HG02884 (cell line): ENCODE results near the gene SLC39A9.
"Not testable (repeated sequence)": the region's sequence is repeated elsewhere in the genome, so short reads cannot be mapped to it uniquely, and the experiment has no call there.

Experiments used
- ATAC-seq: cut with Tn5 transposase; IDR thresholded peaks from one replicate; pipeline ENCODE4 v1.9.1; 2021; ENCODE audit warnings: mild to moderate bottlenecking, moderate library complexity; ENCODE audit not compliant: unreplicated experiment

SLC39A9 gene

DNA sequence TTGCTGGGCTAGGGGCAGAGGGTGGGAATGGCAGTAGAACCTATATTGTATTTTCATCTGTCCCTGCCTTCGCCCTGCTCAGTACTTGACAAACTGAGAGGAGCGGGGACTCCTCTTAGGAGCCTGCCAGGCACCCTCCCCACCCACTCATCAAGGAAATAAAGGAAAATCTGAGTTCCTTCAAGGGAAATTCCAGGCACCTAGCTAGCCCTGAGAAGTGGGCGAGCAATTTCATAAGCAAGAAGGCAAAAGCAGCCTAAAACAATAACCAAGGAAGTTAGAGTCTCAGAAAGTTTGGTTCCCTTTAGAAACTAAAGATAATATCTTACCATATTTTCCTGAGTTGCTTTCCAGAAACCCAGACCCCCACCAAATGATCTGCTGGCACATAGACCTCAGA, 75.5 kb downstream of the SLC39A9 start:
- ATAC-seq = no peak

DNA sequence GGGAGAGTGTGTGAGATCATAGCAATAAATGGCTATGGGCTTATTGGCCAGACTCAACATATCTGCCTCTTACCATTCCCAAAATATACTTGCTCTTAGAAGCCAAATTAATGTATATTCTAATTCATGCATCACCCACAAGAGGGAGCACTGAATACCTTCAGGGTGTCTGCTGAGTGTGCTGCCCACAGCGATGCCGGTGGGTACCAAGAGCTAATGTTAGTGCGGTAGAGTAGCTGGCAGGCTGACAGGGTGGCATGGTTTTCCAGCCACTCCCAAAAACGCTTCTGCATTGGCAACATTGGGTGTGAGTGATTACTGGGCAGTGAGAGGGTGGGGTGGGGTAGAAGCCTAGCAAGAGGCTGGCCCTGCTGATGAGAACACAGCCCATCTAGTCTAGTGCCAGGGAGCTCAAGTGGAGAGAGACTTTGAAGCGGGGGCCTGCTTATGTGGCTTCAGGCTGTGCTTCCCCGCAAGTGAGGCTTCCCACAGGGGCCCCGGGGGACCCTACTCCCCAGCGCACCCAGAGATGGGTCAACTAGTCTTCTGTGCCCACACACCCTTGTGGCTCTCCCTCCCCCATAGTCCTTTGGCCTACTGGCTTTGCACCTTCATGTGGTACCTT, 76.8 kb downstream of the SLC39A9 start:
- ATAC-seq = no peak

DNA sequence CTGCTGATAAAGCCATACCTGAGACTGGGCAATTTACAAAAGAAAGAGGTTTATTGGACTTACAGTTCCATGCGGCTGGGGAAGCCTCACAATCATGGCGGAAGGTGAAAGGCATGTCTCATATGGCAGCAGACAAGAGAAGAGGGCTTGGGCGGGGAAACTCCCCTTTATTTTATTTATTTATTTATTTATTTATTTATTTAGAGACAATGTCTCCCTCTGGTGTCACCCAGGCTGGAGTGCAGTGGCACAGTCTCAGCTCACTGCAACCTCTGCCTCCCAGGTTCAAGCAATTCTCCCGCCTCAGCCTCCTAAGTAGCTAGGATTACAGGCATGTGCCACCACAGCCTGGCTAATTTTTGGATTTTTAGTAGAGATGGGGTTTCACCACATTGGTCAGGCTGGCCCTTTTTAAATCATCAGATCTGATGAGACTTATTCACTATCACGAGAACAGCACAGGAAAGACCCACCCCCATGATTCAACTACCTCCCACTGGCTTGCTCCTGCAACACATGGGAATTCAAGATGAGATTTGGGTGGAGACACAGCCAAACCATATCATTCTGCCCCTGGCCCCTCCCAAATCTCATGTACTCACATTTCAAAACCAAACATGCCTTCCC, 78.4 kb downstream of the SLC39A9 start:
- not testable (repeated sequence) for ATAC-seq

DNA sequence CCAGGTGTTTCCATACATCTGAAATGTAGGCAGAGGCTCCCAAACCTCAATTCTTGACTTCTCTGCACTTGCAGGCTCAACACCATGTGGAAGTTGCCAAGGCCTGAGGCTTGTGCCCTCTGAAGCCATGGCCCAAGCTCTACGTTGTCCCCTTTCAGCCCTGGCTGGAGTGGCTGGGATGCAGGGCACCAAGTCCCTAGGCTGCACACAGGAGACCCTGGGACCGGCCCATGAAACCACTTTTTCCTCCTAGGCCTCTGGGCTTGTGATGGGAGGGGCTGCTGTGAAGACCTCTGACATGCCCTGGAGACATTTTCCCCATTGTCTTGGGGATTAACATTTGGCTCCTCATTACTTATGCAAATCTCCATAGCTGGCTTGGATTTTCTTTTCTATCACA, 79.6 kb downstream of the SLC39A9 start:
- not testable (repeated sequence) for ATAC-seq

DNA sequence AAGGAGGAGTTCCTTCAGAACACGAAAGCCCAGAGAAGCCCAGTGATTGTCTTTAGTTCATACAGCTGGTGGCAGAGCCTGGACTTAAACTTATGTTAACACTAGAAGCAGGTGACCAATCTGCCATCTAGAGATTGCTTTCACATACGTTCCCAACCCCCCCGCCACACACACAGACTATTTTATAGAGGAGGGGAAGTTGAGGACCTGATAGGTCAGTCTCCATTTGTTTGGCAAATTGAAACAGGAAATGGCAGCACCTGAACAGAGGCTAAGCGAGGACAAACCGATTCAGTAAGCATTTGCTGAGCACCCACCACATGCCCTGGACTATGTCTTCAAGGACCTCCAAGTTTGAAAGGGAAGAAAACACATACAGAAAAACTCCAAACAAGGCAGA, 81.2 kb downstream of the SLC39A9 start:
- ATAC-seq = no peak

DNA sequence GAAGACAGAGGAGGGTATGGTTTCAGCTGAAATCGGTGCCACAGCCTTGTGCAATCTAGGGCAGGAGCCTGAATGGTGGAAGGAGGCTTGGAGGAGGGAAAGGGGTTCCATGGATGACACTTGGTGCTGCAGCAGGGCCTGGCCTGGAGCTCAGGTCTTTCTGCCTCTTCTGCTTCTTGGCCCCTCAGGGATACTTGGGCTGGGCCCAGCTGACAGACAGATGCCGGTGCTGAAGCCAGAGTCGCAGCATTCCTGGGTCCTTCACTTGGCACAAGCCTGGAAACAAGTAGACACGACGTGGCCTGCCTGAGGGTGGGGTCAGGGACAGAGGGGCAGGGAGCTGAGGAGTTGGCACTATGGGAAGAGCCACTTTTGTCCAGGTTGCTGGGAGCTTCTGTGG, 81.6 kb downstream of the SLC39A9 start:
- no peak for ATAC-seq

DNA sequence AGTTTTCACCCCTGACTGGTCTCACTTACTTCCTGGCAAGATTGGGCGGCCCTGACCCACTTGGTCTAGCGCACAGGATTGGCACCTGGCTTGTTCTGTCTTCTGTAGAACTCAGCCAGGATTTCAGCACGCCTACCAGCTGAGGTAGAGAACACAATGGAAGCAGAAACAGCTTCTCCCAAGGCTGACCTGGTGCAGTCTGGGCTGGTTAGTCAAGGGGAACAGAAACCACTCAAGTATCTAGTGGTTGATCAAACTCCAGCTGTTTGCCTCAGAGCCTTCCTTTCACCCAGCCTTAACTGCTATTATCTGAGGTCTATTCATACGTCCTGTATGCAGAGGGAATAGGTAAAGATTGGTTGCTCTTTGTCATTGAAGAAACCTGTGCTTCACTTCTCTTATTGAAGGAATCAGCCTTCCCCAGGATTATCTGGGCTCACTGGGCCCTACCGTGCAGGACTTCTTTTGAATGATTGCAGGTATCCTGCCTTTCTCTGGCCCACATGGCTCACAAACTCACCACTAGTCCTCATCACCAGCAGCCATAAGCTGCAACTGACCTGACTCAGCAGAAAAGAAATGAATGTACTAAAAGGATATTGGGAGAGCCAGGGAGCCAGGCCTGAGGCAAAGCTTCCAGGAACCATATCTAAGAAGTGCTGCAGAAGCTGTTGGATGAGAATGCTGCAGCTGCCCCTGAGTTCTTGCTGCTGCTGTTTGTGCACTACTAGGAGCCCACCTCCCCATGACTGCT, 83.5 kb downstream of the SLC39A9 start:
- ATAC-seq = peak; percentile 95

DNA sequence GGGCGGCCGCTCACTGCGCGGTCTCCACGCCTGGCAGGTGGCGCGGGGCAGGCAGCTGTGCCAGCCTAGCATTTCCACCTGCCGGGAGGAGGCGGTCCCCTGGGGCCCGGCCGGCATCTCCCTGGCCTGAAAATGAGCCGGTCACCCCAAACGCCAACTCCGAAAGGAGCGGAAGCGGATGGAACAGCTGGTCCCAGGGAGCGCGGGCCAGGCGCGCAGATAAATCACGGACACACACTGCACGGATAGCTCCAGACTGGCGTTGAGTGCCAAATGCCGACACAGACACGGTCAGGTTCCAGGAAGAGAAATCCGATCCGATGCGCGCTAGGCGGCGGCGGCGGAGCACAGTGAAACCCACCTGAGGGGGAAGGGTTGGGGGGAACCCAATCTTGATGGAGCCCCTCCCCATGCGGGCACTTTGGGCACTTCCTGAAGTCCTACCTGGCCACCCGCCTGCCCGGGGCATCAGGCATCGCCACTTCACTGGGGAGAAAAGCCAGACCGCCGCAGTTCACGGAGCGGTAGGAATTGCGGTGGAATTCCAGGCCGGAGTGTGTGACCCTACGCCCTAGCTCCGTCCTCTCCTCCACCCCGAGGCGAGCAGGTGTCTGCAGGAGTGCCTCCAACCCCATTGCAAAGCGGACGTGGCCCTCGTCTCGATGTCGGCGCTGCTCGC, 85.4 kb downstream of the SLC39A9 start:
- ATAC-seq = no peak

DNA sequence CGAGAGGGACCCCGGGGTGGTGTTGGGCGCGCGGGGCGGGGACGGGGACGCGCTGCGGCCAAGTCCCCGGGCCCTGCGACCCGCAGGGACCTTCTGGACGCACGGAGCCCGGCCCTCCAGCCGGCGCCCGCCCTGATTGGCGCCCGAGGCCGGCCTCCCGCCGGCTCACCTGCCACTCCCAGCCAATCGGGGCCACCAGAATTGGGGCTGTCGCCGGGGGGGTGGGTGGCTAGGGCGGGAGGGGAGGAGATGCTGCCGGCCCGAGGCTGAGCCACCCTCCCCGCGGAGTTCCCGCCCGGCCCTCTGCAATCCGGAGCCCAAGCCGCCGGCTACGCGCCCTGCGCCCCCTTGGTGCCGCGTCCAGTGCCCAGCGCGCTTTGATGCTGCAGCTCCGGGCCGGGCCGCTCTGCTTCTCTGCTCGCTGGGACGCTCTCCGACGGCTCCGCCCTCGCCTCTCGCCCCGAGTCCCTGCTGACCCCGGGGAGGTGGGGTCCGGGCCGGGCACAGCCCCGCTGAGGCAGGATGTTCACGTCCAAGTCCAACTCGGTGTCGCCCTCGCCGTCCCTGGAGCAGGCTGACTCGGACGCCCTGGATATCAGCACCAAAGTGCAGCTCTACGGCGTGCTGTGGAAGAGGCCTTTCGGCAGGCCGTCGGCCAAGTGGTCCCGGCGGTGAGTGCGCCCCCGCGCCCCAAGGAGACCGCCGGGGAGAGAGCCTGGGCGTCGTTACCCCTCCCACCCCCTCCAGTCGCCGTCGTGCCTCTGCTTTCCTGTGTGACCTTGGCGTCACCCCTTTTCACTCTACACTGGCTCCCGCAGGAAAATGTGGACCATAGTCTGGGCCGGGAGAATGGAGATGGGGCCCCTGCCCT, 86.2 kb downstream of the SLC39A9 start, which contains the start of gene PLEKHD1:
Gene PLEKHD1 (plus strand): TSS at position 285 of the 871 bp plus-strand sequence. CDS start 238 bp downstream, at position 523.
- no peak for ATAC-seq

DNA sequence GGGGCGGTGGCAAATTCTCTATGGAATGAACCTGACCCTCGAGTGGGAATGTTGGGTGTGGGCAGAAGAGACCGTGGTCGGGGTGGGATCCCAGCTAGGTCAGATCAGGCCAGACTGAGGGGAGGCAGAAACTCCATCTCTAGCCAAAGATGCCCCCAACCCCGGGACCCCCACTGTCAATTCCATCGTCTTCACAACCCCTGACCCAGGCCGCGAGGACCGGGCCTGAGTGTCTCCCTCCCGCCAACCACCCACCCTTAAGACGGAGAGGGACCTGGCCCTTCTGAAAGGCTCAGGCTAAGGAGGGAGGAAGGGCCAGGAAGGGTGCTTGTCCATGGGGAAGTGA, 86.8 kb downstream of the SLC39A9 start:
- ATAC-seq = no peak

DNA sequence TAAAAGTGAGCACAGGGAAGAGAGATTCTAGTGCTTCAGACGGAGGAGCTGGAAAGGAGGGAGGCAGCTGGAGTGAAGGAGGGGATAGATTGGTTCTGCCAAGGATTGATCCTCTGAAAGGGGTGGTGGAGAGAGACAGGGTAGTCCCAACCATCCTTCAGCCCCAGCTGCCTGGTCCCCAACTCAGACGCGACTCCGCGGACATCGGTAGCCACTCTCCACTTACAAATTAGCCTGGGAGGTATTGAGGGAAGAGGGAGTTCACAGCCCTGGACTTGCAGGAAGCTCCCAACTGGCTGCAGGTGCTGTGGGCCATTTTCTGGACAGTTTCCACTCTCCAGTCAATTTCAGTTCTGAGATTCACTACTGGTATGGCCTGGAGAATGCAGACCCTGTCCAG, 87.2 kb downstream of the SLC39A9 start:
- ATAC-seq = no peak

DNA sequence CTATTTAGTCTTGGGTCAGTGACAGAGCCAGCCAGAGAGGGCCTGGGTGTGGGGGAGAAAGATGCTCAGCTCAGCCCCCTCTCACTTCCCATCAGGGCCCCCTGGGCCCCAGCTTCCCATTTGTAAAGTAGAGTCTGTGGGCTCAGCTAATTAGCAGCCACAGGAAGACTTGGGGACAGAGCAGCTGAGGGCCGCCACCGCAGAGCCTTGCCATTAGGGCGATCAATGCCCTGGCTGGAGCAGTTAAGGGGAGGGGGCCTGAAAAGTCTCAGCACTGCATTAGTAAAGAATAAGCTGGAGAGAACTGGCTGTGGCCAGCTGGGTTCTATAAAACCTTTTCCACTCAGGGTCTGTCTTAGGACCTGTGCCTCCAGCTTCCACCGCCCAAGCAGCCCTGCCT, 88.7 kb downstream of the SLC39A9 start:
- no peak for ATAC-seq

DNA sequence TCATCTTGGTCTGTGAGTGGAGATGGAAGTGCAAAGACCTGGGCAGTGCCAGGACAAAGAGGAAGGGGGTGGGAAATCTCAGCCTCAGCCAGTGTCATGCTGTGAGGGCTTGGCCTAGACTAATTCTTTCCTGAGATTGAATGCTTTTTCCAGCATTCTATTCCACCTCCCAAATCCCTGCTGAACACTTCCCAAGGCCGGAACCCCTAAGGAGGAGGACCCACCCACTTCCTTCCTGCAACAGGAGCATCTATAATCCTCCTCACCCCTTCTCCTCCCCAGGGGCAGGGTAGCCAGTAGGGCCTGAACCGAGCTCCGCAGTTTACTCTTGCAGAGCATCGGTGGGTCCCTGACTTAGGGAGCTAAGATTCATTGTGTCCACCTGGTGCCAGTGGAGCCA, 89.3 kb downstream of the SLC39A9 start:
- no peak for ATAC-seq

DNA sequence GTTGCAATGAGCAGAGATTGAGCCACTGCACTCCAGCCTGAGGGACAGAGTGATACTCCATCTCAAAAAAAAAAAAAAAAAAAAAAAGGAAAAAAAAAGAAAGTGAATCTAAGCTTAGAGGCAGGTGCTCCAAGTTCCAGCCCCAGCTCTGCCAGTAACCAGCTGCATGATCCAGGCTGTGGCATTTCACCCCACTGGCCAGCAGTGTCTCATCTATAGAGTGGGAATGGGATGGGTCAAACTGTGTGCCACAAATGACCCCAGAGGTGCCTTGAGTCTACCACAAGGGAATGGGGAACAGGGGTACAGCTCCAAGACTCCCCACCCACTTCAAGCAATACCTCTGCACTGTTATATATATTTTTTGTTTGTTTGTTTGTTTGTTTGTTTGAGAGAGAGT, 91.0 kb downstream of the SLC39A9 start:
- ATAC-seq = no peak

DNA sequence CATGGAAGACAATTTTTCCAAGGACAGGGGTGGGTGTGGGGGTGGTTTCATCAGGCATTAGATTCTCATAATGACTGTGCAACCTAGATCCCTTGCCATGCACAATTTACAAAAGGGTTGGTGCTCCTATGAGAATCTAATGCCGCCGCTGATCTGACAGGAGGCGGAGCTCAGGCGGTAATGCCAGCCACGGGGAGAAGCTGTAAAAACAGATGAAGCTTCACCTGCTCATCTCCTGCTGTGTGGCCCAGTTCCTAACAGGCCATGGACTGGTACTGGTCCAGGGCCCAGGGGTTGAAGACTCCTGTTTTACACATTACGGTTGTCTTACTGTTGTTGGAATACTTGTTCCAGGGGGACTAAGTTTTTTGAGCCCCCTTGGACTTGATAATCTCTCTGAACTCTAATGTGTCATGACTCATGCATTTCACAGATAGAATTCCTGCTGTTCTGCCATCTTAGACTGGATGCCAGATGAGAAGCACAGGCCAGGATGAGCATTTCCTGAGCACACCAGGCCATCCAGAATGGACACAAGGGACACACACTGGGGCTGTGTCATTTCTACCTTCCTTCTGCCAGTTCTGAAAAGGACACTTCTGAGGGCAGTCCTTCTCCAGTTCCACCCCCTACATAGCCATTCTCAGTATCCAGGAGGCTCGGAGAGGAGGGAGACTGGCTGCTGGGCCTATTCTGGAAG, 91.9 kb downstream of the SLC39A9 start:
- ATAC-seq = no peak

DNA sequence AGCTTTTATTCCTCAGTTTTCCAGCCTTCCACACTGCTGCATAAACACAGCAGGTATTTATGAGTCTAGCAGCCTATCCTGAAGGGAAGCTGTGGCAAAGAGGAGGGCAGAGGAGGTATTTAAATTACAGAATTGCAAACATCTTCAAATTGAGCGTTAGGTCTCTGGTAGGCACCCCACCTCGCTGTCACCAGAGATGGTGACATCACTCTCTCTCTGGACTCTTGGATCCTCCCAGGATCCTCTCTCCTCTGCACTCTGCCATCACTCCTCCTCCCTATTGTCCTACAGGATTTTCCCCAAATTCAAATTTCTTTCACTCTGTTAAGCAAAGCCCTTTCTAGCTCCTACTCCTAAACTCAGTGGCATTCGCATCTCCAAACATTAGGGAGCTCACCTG, 92.7 kb downstream of the SLC39A9 start:
- no peak for ATAC-seq

DNA sequence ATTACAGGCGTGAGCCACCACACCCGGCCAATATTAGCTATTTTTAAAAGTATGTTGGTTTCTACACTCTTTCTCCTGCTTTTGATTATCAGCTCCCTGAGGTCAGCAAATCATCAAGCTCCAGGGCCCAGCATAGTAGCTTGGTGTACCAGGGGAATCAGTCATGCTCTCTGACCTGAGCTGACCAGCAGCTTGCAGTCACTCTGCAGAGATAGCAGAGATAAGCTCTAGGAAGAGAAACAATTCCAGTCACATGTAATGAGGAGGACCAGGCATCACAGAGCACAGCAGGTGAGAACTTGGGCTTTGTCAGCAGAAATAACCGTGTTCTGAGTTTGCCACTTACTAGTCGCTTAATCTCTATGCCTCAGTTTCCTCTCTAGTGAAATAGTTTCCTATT, 94.5 kb downstream of the SLC39A9 start:
- ATAC-seq = no peak

DNA sequence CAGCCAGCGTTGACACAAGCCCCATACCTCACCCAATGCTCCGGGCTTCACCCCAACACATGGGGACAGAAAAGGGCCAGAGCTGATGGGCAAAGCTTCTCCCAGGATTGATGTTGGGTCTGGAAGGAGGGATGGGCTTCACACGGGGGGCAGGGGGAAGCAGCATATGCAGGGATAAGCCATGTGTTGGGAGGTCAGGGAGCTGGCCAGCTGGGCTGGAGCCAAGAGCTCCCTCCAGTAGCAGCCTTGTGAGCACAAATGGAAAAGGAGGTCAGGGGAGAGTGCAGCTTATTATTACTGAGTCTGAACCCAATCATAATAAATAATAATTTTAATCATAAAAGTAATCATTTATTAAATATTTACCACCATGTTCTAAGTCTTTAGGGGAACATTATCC, 95.3 kb downstream of the SLC39A9 start:
- ATAC-seq = no peak

DNA sequence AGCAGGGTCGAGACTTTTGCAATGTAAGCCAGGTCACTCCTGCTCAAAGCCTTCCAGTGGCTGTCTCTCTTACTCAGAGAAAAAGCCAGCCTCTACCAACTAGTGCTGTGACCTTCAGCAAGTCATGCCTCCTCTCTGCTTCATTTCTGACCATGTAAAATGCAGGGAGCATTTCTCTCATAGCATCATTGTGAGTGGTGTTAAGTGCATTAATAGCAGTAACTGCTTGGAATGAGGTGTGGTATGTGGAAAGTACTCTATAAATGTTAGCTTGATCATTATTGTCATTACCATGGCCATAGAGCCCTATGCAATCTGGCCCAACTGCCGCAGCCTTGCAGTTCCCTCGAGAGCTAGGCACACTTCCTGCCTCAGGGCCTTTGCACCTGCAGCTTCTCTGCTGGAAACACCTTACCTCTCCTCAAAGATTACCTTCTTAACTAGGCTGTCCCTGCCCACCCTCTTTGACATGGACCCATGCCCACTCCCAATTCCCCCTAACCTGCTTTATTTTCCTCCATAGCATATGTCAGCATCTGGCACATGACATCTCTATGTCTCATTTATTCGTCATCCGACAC, 96.9 kb downstream of the SLC39A9 start:
- no peak for ATAC-seq

DNA sequence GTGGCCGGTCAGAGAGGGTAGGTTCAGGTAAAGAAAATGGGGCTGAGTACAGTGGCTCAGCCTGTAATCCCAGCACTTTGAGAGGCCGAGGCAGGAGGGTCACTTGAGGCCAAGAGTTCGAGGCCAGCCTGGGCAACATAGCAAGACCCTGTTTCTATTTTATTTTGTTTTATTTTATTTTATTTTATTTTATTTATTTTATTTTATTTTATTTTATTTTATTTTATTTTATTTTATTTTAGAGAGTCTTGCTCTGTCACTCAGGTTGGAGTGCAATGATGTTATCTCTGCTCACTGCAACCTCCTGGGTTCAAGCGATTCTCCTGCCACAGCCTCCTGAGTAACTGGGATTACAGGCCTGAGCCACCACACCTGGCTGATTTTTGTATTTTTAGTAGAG, 99.4 kb downstream of the SLC39A9 start:
- ATAC-seq = not testable (repeated sequence)
